K562 (cell line): Measurements from ENCODE around the gene ZSWIM9. TPM values are rescaled to one million over a fixed set of nuclear protein-coding genes. Genes with fewer than 3 reads are reported as not detected.
A peak's percentile ranks its signal among the peaks of the same experiment; 100 is the strongest.

ENCODE experiments used
- ARID3B ChIP-seq: fragments of 250-450 bp; sonication (Bioruptor Pico); IDR thresholded peaks from 2 replicates; pipeline ENCODE4 v1.4.0; 2020; ENCODE audit warnings: borderline replicate concordance
- BCOR ChIP-seq: fragments of 450-650 bp; IDR thresholded peaks from 2 replicates; pipeline ENCODE4 v1.6.1; 2016
- CHD1 ChIP-seq: fragments of 200-600 bp; sonication (generic); IDR thresholded peaks from one replicate; pipeline ENCODE4 v1.6.1; 2012; ENCODE audit warnings: mild to moderate bottlenecking, moderate library complexity, low read length, inconsistent platforms
- CREB1 ChIP-seq, 2 experiments: sonication (generic) in 1 of 2; formaldehyde crosslinking in 1 of 2; IDR thresholded peaks; 2 replicates each; pipeline versions ENCODE4 v1.6.1 to v1.8.0; 2012 to 2022; ENCODE audit warnings: inconsistent platforms in 1 of 2, mild to moderate bottlenecking in 1 of 2, missing genetic modification reagents in 1 of 2, moderate library complexity in 1 of 2
- DDX20 ChIP-seq: fragments of 450-650 bp; IDR thresholded peaks from 2 replicates; pipeline ENCODE4 v1.6.1; 2016; ENCODE audit warnings: missing genetic modification characterization, low read depth, mild to moderate bottlenecking, missing compliant biosample characterization, moderate library complexity
- HDAC6 ChIP-seq: IDR thresholded peaks from 2 replicates; pipeline ENCODE4 v1.6.1; 2012; ENCODE audit warnings: low read depth, mild to moderate bottlenecking, control low read depth, inconsistent platforms, low read length, moderate library complexity
- HNRNPL ChIP-seq: fragments of 200-400 bp; formaldehyde crosslinking; IDR thresholded peaks from 2 replicates; pipeline ENCODE4 v1.6.1; 2017; ENCODE audit warnings: low read depth, mild to moderate bottlenecking, low read length
- POLR2AphosphoS5 ChIP-seq: IDR thresholded peaks from 2 replicates; pipeline ENCODE4 v1.6.1; 2011; ENCODE audit warnings: mild to moderate bottlenecking, low read depth, low read length, moderate library complexity; ENCODE audit not compliant: control insufficient read depth, insufficient read depth
- POLR3A ChIP-seq: IDR thresholded peaks from 2 replicates; pipeline ENCODE4 v1.6.1; 2011; ENCODE audit warnings: borderline replicate concordance, mild to moderate bottlenecking, moderate library complexity; ENCODE audit not compliant: insufficient read length, insufficient read depth; ENCODE audit errors: extremely low read depth
- SAP30 ChIP-seq: fragments of 200-600 bp; sonication (generic); IDR thresholded peaks from 2 replicates; pipeline ENCODE4 v1.6.1; 2012; ENCODE audit warnings: borderline replicate concordance, low read depth, mild to moderate bottlenecking, moderate library complexity, low read length, control low read depth, inconsistent platforms; ENCODE audit not compliant: insufficient read depth, poor library complexity, severe bottlenecking
- SMAD3 ChIP-seq: fragments of 450-650 bp; formaldehyde crosslinking; conservative IDR thresholded peaks from 2 replicates; pipeline ENCODE4 v1.4.0; 2020; ENCODE audit warnings: mild to moderate bottlenecking
- WHSC1 ChIP-seq: IDR thresholded peaks from one replicate; pipeline ENCODE4 v1.6.1; 2012; ENCODE audit warnings: low read length, control low read depth, inconsistent platforms
- polyA plus RNA-seq, 8 experiments: library from polyadenylated mRNA; depleted of rRNA in 4 of 8; stranded (reverse) in 5 of 8; unstranded in 3 of 8; fragments of >200 nt; fragmentation: Nextera tagmentation in 2 of 8; fragmentation: Illumina TruSeq in 1 of 8; extraction: Ambion mirVana in 2 of 8; extraction: Trizol in 1 of 8; gene quantifications; 2 replicates each; pipeline versions ENCODE4 v1.2.1 to v1.2.3, GENCODE V29; 2011 to 2014; ENCODE audit warnings: inconsistent platforms in 1 of 8, missing spikeins in 1 of 8
- total RNA-seq, 7 experiments: library from RNA; depleted of rRNA in 6 of 7; stranded (reverse); fragments of >200 nt in 6 of 7; fragmentation: Illumina TruSeq in 2 of 7; extraction: Trizol in 2 of 7; gene quantifications; 2 replicates each; pipeline versions ENCODE4 v1.2.1 to v1.2.3, GENCODE V29; 2011 to 2021; ENCODE audit warnings: low replicate concordance in 1 of 7
- TF ChIP-seq, protein P1 (sequence below): sonication (generic); formaldehyde crosslinking; IDR thresholded peaks from 2 replicates; pipeline ENCODE4 v1.8.1; 2022; ENCODE audit warnings: missing genetic modification reagents
- TF ChIP-seq, protein P2 (sequence below): IDR thresholded peaks from 2 replicates; pipeline ENCODE4 v1.6.1; 2011; ENCODE audit not compliant: insufficient read length; ENCODE audit errors: extremely low read depth
- TF ChIP-seq, protein P3 (sequence below): fragments of 450-650 bp; IDR thresholded peaks from 2 replicates; pipeline ENCODE4 v1.6.1; 2017; ENCODE audit warnings: antibody characterized with exemption, mild to moderate bottlenecking
- TF ChIP-seq, protein P4 (sequence below): fragments of 200-800 bp; sonication (Bioruptor generic); IDR thresholded peaks from 2 replicates; pipeline ENCODE4 v1.6.1; 2017; ENCODE audit warnings: missing genetic modification characterization, missing compliant biosample characterization

ZSWIM9 gene
- total and polyA plus RNA-seq, 9 of the 15 experiments (the other 6 are each of a cell fraction or from before 2014, with no cell fraction given), result 0.04 to 1.4 (median 0.34) TPM; not detected in 1

GRCh38 chr19:48203794-48204628 is 33.5 kb downstream of the ZSWIM9 start (continued):
- 0 out of 2 replicates have a peak, but pooled peaks have one; percentile 21 for TF ChIP-seq CREB1 (IDR thresholded peaks at IDR 0.05)
- peak; percentile 71 for TF ChIP-seq CREB1 (CRISPR knock-in tag; IDR thresholded peaks at IDR 0.05)
- peak; percentile 67 for TF ChIP-seq POLR2AphosphoS5
- TF ChIP-seq POLR3A, result no peak
- TF ChIP-seq, protein P1, sequence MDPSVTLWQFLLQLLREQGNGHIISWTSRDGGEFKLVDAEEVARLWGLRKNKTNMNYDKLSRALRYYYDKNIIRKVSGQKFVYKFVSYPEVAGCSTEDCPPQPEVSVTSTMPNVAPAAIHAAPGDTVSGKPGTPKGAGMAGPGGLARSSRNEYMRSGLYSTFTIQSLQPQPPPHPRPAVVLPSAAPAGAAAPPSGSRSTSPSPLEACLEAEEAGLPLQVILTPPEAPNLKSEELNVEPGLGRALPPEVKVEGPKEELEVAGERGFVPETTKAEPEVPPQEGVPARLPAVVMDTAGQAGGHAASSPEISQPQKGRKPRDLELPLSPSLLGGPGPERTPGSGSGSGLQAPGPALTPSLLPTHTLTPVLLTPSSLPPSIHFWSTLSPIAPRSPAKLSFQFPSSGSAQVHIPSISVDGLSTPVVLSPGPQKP (CRISPR knock-in tag), result no peak
- TF ChIP-seq, protein P2, sequence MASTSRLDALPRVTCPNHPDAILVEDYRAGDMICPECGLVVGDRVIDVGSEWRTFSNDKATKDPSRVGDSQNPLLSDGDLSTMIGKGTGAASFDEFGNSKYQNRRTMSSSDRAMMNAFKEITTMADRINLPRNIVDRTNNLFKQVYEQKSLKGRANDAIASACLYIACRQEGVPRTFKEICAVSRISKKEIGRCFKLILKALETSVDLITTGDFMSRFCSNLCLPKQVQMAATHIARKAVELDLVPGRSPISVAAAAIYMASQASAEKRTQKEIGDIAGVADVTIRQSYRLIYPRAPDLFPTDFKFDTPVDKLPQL, result no peak
- TF ChIP-seq BCOR, result no peak
- TF ChIP-seq SAP30, result no peak
- TF ChIP-seq DDX20 (tag), result no peak
- no peak for TF ChIP-seq HDAC6
- TF ChIP-seq, protein P3, sequence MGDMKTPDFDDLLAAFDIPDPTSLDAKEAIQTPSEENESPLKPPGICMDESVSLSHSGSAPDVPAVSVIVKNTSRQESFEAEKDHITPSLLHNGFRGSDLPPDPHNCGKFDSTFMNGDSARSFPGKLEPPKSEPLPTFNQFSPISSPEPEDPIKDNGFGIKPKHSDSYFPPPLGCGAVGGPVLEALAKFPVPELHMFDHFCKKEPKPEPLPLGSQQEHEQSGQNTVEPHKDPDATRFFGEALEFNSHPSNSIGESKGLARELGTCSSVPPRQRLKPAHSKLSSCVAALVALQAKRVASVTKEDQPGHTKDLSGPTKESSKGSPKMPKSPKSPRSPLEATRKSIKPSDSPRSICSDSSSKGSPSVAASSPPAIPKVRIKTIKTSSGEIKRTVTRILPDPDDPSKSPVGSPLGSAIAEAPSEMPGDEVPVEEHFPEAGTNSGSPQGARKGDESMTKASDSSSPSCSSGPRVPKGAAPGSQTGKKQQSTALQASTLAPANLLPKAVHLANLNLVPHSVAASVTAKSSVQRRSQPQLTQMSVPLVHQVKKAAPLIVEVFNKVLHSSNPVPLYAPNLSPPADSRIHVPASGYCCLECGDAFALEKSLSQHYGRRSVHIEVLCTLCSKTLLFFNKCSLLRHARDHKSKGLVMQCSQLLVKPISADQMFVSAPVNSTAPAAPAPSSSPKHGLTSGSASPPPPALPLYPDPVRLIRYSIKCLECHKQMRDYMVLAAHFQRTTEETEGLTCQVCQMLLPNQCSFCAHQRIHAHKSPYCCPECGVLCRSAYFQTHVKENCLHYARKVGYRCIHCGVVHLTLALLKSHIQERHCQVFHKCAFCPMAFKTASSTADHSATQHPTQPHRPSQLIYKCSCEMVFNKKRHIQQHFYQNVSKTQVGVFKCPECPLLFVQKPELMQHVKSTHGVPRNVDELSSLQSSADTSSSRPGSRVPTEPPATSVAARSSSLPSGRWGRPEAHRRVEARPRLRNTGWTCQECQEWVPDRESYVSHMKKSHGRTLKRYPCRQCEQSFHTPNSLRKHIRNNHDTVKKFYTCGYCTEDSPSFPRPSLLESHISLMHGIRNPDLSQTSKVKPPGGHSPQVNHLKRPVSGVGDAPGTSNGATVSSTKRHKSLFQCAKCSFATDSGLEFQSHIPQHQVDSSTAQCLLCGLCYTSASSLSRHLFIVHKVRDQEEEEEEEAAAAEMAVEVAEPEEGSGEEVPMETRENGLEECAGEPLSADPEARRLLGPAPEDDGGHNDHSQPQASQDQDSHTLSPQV, result no peak; the same call in 1 of the 2 replicates
- no peak for TF ChIP-seq ARID3B
- TF ChIP-seq HNRNPL, result no peak
- no peak for TF ChIP-seq SMAD3
- no peak for TF ChIP-seq CHD1
- TF ChIP-seq, protein P4, sequence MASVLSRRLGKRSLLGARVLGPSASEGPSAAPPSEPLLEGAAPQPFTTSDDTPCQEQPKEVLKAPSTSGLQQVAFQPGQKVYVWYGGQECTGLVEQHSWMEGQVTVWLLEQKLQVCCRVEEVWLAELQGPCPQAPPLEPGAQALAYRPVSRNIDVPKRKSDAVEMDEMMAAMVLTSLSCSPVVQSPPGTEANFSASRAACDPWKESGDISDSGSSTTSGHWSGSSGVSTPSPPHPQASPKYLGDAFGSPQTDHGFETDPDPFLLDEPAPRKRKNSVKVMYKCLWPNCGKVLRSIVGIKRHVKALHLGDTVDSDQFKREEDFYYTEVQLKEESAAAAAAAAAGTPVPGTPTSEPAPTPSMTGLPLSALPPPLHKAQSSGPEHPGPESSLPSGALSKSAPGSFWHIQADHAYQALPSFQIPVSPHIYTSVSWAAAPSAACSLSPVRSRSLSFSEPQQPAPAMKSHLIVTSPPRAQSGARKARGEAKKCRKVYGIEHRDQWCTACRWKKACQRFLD (CRISPR knock-in tag), result no peak
- TF ChIP-seq WHSC1, result no peak
